MM.1S (cell line): ENCODE data around the gene SDE2.

Experiments used
- EZH2 ChIP-seq: fragments of 300-600 bp; sonication (generic); optimal IDR thresholded peaks from 2 replicates; pipeline ENCODE3; 2017; ENCODE audit warnings: low read depth, mild to moderate bottlenecking, antibody characterized with exemption, low read length, mixed read lengths
- TF ChIP-seq, protein P1 (sequence below): fragments of 300-600 bp; sonication (generic); IDR thresholded peaks from 2 replicates; pipeline ENCODE4 v1.5.1; 2016; ENCODE audit warnings: antibody characterized with exemption, low read length, mixed read lengths

DNA sequence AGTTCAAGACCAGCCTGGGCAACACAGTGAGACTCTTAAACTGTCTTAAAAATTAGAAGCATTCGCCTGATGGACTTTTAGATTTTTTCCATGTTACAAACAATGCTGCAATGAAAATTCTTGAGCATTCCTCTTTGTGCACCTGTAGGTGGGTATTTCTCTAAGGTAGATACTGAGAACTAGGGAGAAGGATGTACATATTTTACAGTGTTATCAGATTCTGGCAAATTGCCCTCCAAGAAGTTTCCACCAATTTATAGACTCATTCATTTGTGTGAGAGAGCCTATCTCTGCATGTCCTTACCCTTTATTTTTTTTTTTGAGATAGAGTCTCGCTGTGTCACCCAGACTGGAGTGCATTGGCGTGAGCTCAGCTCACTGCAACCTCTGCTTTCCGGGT, 45.8 kb downstream of the SDE2 start:
- TF ChIP-seq, protein P1, sequence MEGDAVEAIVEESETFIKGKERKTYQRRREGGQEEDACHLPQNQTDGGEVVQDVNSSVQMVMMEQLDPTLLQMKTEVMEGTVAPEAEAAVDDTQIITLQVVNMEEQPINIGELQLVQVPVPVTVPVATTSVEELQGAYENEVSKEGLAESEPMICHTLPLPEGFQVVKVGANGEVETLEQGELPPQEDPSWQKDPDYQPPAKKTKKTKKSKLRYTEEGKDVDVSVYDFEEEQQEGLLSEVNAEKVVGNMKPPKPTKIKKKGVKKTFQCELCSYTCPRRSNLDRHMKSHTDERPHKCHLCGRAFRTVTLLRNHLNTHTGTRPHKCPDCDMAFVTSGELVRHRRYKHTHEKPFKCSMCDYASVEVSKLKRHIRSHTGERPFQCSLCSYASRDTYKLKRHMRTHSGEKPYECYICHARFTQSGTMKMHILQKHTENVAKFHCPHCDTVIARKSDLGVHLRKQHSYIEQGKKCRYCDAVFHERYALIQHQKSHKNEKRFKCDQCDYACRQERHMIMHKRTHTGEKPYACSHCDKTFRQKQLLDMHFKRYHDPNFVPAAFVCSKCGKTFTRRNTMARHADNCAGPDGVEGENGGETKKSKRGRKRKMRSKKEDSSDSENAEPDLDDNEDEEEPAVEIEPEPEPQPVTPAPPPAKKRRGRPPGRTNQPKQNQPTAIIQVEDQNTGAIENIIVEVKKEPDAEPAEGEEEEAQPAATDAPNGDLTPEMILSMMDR = no peak
- TF ChIP-seq EZH2 = no peak
